ENCODE data around the gene SUPT4H1.
A peak's percentile ranks its signal among the peaks of the same experiment; 100 is the strongest.
"Not testable (repeated sequence)": the region's sequence is repeated elsewhere in the genome, so short reads cannot be mapped to it uniquely, and the experiment has no call there.

SUPT4H1 gene

GRCh38 chr17:58363457-58364185, 11.6 kb upstream of the SUPT4H1 start:
- DNase-seq (ENCODE audit: low read depth in 2 of 2), result no peak

GRCh38 chr17:58362368-58363014, 10.5 kb upstream of the SUPT4H1 start:
- DNase-seq (ENCODE audit: low read depth in 2 of 2), result no peak

- DNase-seq (ENCODE audit: low read depth in 2 of 2), result no peak
Observed at GRCh38 chr17:58360296-58361063, 8.5 kb upstream of the SUPT4H1 start.

GRCh38 chr17:58358408-58359172, 6.6 kb upstream of the SUPT4H1 start:
- no peak for DNase-seq (ENCODE audit: low read depth in 2 of 2)

- DNase-seq (ENCODE audit: low read depth in 2 of 2), result no peak
Observed at GRCh38 chr17:58357312-58358297, 5.6 kb upstream of the SUPT4H1 start.

GRCh38 chr17:58356231-58356630, 4.2 kb upstream of the SUPT4H1 start:
- DNase-seq (ENCODE audit: low read depth in 2 of 2), result no peak

GRCh38 chr17:58354541-58355216, 2.7 kb upstream of the SUPT4H1 start:
- DNase-seq (ENCODE audit: low read depth in 2 of 2), result no peak

- DNase-seq (ENCODE audit: low read depth in 2 of 2), result no peak
Observed at GRCh38 chr17:58353389-58353825, 1.4 kb upstream of the SUPT4H1 start.

- DNase-seq (ENCODE audit: low read depth in 2 of 2), result no peak
Observed at GRCh38 chr17:58352596-58353388, 791 bp upstream of the SUPT4H1 start.

- DNase-seq (ENCODE audit: low read depth in 2 of 2), result no peak
Observed at GRCh38 chr17:58351182-58351581, 819 bp downstream of the SUPT4H1 start.

- DNase-seq (ENCODE audit: low read depth in 2 of 2), result no peak
Observed at GRCh38 chr17:58348038-58348437, 4.0 kb downstream of the SUPT4H1 start.

- no peak for DNase-seq (ENCODE audit: low read depth in 2 of 2)
Observed at GRCh38 chr17:58345500-58345899, 6.5 kb downstream of the SUPT4H1 start.

- no peak for DNase-seq (ENCODE audit: low read depth in 2 of 2)
Observed at GRCh38 chr17:58344791-58345157, 7.2 kb downstream of the SUPT4H1 start.

GRCh38 chr17:58344047-58344790, 7.8 kb downstream of the SUPT4H1 start:
- peak; percentile 69 to 72 for DNase-seq (ENCODE audit: low read depth in 2 of 2)

GRCh38 chr17:58343131-58343530, 8.9 kb downstream of the SUPT4H1 start:
- no peak for DNase-seq (ENCODE audit: low read depth in 2 of 2)

GRCh38 chr17:58341861-58342475, 10.0 kb downstream of the SUPT4H1 start:
- DNase-seq (ENCODE audit: low read depth in 2 of 2), result no peak

GRCh38 chr17:58341136-58341860, 10.7 kb downstream of the SUPT4H1 start:
- not testable (repeated sequence) for DNase-seq (ENCODE audit: low read depth in 2 of 2)
